ENCODE results near the gene CLNS1A. TPM values are rescaled to one million over a fixed set of nuclear protein-coding genes. Genes with fewer than 3 reads are reported as not detected.

CLNS1A gene
- total and polyA plus RNA-seq, 2 experiments from 2014 or later = 160 to 204 TPM

DNA sequence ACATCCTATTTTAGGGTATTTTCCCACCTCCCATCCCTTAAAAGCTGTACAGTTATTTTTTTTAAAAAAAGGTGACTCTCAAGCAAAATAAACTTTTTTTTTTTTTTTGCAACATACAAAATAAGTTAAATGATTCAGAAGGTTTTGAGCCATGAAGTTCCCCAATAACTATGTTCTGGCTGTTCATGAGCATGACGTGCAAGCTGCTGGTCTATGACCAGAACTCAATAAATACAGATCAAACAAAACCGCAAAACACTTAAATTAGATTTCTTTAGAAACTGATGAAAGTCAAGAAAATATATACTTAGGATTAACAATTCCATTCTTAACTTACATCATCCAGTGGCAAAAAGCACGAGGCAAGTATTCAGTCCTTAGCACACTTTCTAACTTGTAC is 24.1 kb upstream of the CLNS1A start:
- peaks cover 3% of the 10 kb centered on the region for H3K27me3 Mint-ChIP-seq (ENCODE audit: insufficient read depth, low read depth, poor library complexity)
- peaks cover 4% of the 10 kb centered on the region; the same call in 1 of the 2 replicates for H3K36me3 ChIP-seq (ENCODE audit: insufficient read depth)
- no peaks in the 10 kb centered on the region for H3K4me1 ChIP-seq (ENCODE audit: insufficient read depth)
- H3K4me1 Mint-ChIP-seq = no peaks in the 10 kb centered on the region
- H3K27ac ChIP-seq (ENCODE audit: low read depth) = no peak overlapping the region
- ATAC-seq (no peak), DNase-seq (ENCODE audit: low spot score) (no peak)
- H3K9me2 ChIP-seq (ENCODE audit: insufficient read depth) = no peaks in the 10 kb centered on the region
- H3K4me3 Mint-ChIP-seq = no peak overlapping the region
- no peaks in the 10 kb centered on the region for H3K27me3 ChIP-seq (ENCODE audit: insufficient read depth)
- no peaks in the 10 kb centered on the region for H3K9me3 Mint-ChIP-seq
- no peak overlapping the region for H3K4me3 ChIP-seq
- TF ChIP-seq REST (IDR thresholded peaks at IDR 0.05; ENCODE audit: unreplicated experiment) = no peak
- no peak for TF ChIP-seq CREB1 (CRISPR knock-in tag; IDR thresholded peaks at IDR 0.05; ENCODE audit: low read depth)
- TF ChIP-seq NANOG (IDR thresholded peaks at IDR 0.05; ENCODE audit: borderline replicate concordance) = no peak
- TF ChIP-seq STAT1 (IDR thresholded peaks at IDR 0.05; ENCODE audit: unreplicated experiment) = no peak
- TF ChIP-seq, protein P1, sequence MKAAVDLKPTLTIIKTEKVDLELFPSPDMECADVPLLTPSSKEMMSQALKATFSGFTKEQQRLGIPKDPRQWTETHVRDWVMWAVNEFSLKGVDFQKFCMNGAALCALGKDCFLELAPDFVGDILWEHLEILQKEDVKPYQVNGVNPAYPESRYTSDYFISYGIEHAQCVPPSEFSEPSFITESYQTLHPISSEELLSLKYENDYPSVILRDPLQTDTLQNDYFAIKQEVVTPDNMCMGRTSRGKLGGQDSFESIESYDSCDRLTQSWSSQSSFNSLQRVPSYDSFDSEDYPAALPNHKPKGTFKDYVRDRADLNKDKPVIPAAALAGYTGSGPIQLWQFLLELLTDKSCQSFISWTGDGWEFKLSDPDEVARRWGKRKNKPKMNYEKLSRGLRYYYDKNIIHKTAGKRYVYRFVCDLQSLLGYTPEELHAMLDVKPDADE (IDR thresholded peaks at IDR 0.05) = no peak
- TF ChIP-seq, protein P2, sequence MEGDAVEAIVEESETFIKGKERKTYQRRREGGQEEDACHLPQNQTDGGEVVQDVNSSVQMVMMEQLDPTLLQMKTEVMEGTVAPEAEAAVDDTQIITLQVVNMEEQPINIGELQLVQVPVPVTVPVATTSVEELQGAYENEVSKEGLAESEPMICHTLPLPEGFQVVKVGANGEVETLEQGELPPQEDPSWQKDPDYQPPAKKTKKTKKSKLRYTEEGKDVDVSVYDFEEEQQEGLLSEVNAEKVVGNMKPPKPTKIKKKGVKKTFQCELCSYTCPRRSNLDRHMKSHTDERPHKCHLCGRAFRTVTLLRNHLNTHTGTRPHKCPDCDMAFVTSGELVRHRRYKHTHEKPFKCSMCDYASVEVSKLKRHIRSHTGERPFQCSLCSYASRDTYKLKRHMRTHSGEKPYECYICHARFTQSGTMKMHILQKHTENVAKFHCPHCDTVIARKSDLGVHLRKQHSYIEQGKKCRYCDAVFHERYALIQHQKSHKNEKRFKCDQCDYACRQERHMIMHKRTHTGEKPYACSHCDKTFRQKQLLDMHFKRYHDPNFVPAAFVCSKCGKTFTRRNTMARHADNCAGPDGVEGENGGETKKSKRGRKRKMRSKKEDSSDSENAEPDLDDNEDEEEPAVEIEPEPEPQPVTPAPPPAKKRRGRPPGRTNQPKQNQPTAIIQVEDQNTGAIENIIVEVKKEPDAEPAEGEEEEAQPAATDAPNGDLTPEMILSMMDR (conservative IDR thresholded peaks at IDR 0.05; ENCODE audit: low read depth in 2 of 2) = no peak
- no peak for TF ChIP-seq ZNF331 (CRISPR knock-in tag; IDR thresholded peaks at IDR 0.05; ENCODE audit: low read depth)
- no peak for TF ChIP-seq EZH2 (IDR thresholded peaks at IDR 0.05; ENCODE audit: low read depth, unreplicated experiment)
- TF ChIP-seq, protein P3, sequence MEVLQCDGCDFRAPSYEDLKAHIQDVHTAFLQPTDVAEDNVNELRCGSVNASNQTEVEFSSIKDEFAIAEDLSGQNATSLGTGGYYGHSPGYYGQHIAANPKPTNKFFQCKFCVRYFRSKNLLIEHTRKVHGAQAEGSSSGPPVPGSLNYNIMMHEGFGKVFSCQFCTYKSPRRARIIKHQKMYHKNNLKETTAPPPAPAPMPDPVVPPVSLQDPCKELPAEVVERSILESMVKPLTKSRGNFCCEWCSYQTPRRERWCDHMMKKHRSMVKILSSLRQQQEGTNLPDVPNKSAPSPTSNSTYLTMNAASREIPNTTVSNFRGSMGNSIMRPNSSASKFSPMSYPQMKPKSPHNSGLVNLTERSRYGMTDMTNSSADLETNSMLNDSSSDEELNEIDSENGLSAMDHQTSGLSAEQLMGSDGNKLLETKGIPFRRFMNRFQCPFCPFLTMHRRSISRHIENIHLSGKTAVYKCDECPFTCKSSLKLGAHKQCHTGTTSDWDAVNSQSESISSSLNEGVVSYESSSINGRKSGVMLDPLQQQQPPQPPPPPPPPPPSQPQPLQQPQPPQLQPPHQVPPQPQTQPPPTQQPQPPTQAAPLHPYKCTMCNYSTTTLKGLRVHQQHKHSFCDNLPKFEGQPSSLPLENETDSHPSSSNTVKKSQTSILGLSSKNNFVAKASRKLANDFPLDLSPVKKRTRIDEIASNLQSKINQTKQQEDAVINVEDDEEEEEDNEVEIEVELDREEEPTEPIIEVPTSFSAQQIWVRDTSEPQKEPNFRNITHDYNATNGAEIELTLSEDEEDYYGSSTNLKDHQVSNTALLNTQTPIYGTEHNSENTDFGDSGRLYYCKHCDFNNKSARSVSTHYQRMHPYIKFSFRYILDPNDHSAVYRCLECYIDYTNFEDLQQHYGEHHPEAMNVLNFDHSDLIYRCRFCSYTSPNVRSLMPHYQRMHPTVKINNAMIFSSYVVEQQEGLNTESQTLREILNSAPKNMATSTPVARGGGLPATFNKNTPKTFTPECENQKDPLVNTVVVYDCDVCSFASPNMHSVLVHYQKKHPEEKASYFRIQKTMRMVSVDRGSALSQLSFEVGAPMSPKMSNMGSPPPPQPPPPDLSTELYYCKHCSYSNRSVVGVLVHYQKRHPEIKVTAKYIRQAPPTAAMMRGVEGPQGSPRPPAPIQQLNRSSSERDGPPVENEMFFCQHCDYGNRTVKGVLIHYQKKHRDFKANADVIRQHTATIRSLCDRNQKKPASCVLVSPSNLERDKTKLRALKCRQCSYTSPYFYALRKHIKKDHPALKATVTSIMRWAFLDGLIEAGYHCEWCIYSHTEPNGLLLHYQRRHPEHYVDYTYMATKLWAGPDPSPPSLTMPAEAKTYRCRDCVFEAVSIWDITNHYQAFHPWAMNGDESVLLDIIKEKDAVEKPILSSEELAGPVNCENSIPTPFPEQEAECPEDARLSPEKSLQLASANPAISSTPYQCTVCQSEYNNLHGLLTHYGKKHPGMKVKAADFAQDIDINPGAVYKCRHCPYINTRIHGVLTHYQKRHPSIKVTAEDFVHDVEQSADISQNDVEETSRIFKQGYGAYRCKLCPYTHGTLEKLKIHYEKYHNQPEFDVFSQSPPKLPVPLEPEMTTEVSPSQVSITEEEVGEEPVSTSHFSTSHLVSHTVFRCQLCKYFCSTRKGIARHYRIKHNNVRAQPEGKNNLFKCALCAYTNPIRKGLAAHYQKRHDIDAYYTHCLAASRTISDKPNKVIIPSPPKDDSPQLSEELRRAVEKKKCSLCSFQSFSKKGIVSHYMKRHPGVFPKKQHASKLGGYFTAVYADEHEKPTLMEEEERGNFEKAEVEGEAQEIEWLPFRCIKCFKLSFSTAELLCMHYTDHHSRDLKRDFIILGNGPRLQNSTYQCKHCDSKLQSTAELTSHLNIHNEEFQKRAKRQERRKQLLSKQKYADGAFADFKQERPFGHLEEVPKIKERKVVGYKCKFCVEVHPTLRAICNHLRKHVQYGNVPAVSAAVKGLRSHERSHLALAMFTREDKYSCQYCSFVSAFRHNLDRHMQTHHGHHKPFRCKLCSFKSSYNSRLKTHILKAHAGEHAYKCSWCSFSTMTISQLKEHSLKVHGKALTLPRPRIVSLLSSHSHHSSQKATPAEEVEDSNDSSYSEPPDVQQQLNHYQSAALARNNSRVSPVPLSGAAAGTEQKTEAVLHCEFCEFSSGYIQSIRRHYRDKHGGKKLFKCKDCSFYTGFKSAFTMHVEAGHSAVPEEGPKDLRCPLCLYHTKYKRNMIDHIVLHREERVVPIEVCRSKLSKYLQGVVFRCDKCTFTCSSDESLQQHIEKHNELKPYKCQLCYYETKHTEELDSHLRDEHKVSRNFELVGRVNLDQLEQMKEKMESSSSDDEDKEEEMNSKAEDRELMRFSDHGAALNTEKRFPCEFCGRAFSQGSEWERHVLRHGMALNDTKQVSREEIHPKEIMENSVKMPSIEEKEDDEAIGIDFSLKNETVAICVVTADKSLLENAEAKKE (CRISPR knock-in tag; IDR thresholded peaks at IDR 0.05) = no peak
- no peak for TF ChIP-seq JUNB (IDR thresholded peaks at IDR 0.05; ENCODE audit: unreplicated experiment)
- TF ChIP-seq POLR2AphosphoS5 (IDR thresholded peaks at IDR 0.05; ENCODE audit: low read depth) = no peak
- no peak for TF ChIP-seq ZNF114 (CRISPR knock-in tag; IDR thresholded peaks at IDR 0.05)
- TF ChIP-seq EZH2phosphoT487 (IDR thresholded peaks at IDR 0.05; ENCODE audit: unreplicated experiment) = no peak
- H2AFZ ChIP-seq = no peak overlapping the region
- H4K20me1 ChIP-seq (replicated peaks; ENCODE audit: insufficient read depth) = no peaks in the 10 kb centered on the region
- H3K79me2 ChIP-seq (replicated peaks; ENCODE audit: insufficient read depth) = no peaks in the 10 kb centered on the region
- no peak overlapping the region for H3K27ac Mint-ChIP-seq
- H3K36me3 Mint-ChIP-seq (ENCODE audit: low read depth) = peaks cover 3% of the 10 kb centered on the region; the same call in 2 of the 3 replicates
- H3F3A ChIP-seq (replicated peaks; ENCODE audit: low read depth) = no peaks in the 10 kb centered on the region
- H3K4me2 ChIP-seq = no peak overlapping the region
